Body of pancreas (tissue), 4 donors: ENCODE measurements around the gene ABCC1.

ENCODE experiments used
- POLR2A ChIP-seq, 3 donors: fragments of 450-650 bp; IDR thresholded peaks; one replicate each; pipeline ENCODE4 v1.6.1; 2016; ENCODE audit warnings: antibody characterized with exemption in 3 of 3, mild to moderate bottlenecking in 2 of 3
- TF ChIP-seq, protein P1 (sequence below), 7 experiments: fragments of 450-650 bp in 4 of 7; fragments of 200-600 bp in 3 of 7; sonication (generic) in 3 of 7; IDR thresholded peaks; one replicate each; pipeline ENCODE4 v1.5.1; 2016 to 2019; ENCODE audit warnings: antibody characterized with exemption in 7 of 7

DNA sequence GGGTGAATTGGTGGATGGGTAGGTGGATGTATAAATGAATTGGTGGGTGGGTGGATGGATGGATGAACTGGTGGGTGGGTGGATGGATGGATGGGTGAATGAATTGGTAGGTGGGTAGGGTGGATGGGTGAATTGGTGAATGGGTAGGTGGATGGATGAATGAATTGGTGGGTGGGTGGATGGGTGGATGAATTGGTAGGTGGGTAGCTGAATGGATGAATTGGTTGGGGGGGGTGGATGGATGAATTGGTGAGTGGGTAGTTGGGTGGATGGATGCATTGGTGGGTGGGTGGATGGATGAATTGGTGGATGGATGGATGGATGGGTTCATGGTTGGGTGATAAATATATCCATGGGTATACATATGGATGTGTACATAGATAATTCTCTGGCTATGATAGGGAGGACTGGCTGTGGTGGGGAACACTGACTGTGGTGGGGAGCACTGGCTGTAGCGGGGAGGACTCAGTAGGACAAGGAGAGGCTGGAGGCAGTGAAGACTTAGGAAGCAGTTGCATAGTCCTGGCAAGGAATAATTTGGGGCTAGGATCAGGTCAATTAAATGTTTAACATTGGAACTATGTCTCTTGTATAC, 54.4 kb downstream of the ABCC1 start:
- TF ChIP-seq, protein P1, sequence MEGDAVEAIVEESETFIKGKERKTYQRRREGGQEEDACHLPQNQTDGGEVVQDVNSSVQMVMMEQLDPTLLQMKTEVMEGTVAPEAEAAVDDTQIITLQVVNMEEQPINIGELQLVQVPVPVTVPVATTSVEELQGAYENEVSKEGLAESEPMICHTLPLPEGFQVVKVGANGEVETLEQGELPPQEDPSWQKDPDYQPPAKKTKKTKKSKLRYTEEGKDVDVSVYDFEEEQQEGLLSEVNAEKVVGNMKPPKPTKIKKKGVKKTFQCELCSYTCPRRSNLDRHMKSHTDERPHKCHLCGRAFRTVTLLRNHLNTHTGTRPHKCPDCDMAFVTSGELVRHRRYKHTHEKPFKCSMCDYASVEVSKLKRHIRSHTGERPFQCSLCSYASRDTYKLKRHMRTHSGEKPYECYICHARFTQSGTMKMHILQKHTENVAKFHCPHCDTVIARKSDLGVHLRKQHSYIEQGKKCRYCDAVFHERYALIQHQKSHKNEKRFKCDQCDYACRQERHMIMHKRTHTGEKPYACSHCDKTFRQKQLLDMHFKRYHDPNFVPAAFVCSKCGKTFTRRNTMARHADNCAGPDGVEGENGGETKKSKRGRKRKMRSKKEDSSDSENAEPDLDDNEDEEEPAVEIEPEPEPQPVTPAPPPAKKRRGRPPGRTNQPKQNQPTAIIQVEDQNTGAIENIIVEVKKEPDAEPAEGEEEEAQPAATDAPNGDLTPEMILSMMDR (IDR thresholded peaks at IDR 0.05), result no peak
- no peak for TF ChIP-seq POLR2A (IDR thresholded peaks at IDR 0.05)
